HepG2 (cell line): ENCODE measurements around the gene PKMYT1. TPM values are rescaled to one million over a fixed set of nuclear protein-coding genes. Genes with fewer than 3 reads are reported as not detected.

Experiments
- ATAC-seq: fragments of 200-7000 bp; cut with Tn5 transposase; 3 replicates; pipeline ENCODE4 v1.9.1; 2020; ENCODE audit warnings: mild to moderate bottlenecking, moderate library complexity
- BruUV-seq: library from RNA; stranded (reverse); fragments of 400-500 nt; replicated peaks from 2 replicates; lab custom pipeline; 2021; lab: Mats Ljungman, UMichigan
- CTCF ChIA-PET: fragments of 300-600 bp; formaldehyde crosslinking; extraction: SDS; loops from one replicate; lab custom pipeline; 2021; ENCODE audit warnings: low total read pairs, inconsistent platforms, low intra/inter-chr PET ratio; lab: Yijun Ruan, JAX
- POLR2A ChIA-PET: fragments of 350-600 bp; sonication (Branson Sonifier 250); formaldehyde crosslinking; loops from one replicate; lab custom pipeline; 2020; ENCODE audit warnings: antibody characterized with exemption, inconsistent platforms; lab: Yijun Ruan, JAX
- DNase-seq: peaks from one replicate; pipeline ENCODE4 v3.0.0-alpha.2; 2015; ENCODE audit warnings: low spot score
- FAIRE-seq: peaks from 3 replicates; lab custom pipeline; 2011; peaks lifted over from hg19 to GRCh38; lab: Jason Lieb, UNC
- H2AFZ ChIP-seq: one replicate; pipeline ENCODE4 v1.6.1; 2011; ENCODE audit warnings: low read length, inconsistent platforms
- H3K27ac ChIP-seq: fragments of 300-600 bp; 3 replicates; pipeline ENCODE4 v1.8.0; 2011; ENCODE audit warnings: mixed run types, mild to moderate bottlenecking, mixed read lengths, low read length, inconsistent platforms; ENCODE audit not compliant: insufficient read depth; ENCODE audit errors: extremely low read length
- H3K27me3 ChIP-seq, 2 experiments: fragments of 200-600 bp in 1 of 2; 2 replicates in 1 of 2; 3 replicates in 1 of 2; pipeline versions ENCODE4 v1.6.0 to v1.8.0; 2011; ENCODE audit warnings: low read length in 2 of 2, mild to moderate bottlenecking in 2 of 2, moderate library complexity in 2 of 2, inconsistent platforms in 1 of 2; ENCODE audit not compliant: insufficient read depth in 2 of 2, control insufficient read depth in 1 of 2
- H3K36me3 ChIP-seq, 2 experiments: fragments of 200-600 bp in 1 of 2; replicated peaks in 1 of 2; 2 replicates in 1 of 2; 3 replicates in 1 of 2; pipeline versions ENCODE4 v1.5.1 to v1.8.0; 2011; ENCODE audit warnings: low read length in 2 of 2, inconsistent platforms in 1 of 2; ENCODE audit not compliant: insufficient read depth in 2 of 2, control insufficient read depth in 1 of 2
- H3K4me1 ChIP-seq: 2 replicates; pipeline ENCODE4 v1.5.1; 2012; ENCODE audit warnings: low read length, inconsistent platforms; ENCODE audit not compliant: insufficient read depth
- H3K4me2 ChIP-seq: 2 replicates; pipeline ENCODE4 v1.6.0; 2011; ENCODE audit warnings: low read depth, low read length, inconsistent platforms
- H3K4me3 ChIP-seq, 3 experiments: fragments of 200-600 bp in 1 of 3; sonication (generic), shearing (Covaris generic) in 1 of 3; replicated peaks in 1 of 3; 2 replicates each; pipeline ENCODE4 v1.5.1; 2011 to 2016; ENCODE audit warnings: low read length in 3 of 3, inconsistent platforms in 2 of 3, low read depth in 2 of 3, mild to moderate bottlenecking in 2 of 3, control low read depth in 1 of 3, mixed read lengths in 1 of 3; ENCODE audit not compliant: insufficient read depth in 1 of 3
- H3K79me2 ChIP-seq: one replicate; pipeline ENCODE4 v1.6.1; 2011; ENCODE audit warnings: low read length, inconsistent platforms; ENCODE audit not compliant: insufficient read depth
- H3K9ac ChIP-seq: 2 replicates; pipeline ENCODE4 v1.6.0; 2011; ENCODE audit warnings: mild to moderate bottlenecking, low read depth, low read length, inconsistent platforms; ENCODE audit not compliant: insufficient read depth
- H3K9me3 ChIP-seq: 2 replicates; pipeline ENCODE4 v1.5.1; 2012; ENCODE audit warnings: mild to moderate bottlenecking, low read length
- H4K20me1 ChIP-seq: 2 replicates; pipeline ENCODE4 v1.6.0; 2011; ENCODE audit warnings: inconsistent platforms, mild to moderate bottlenecking, low read length, moderate library complexity; ENCODE audit not compliant: insufficient read depth
- ATM ChIP-seq: fragments of 450-650 bp; IDR thresholded peaks from 2 replicates; pipeline ENCODE4 v1.7.1; 2017; ENCODE audit warnings: mild to moderate bottlenecking, borderline replicate concordance
- CHCHD3 ChIP-seq: sonication (generic); formaldehyde crosslinking; IDR thresholded peaks from 2 replicates; pipeline ENCODE4 v1.8.0; 2022; ENCODE audit warnings: mild to moderate bottlenecking, missing genetic modification reagents, moderate library complexity
- GLI4 ChIP-seq: sonication (generic); formaldehyde crosslinking; IDR thresholded peaks from 2 replicates; pipeline ENCODE4 v1.5.1; 2020; ENCODE audit warnings: missing genetic modification reagents, mild to moderate bottlenecking, moderate library complexity, borderline replicate concordance
- NBN ChIP-seq: fragments of 450-650 bp; conservative IDR thresholded peaks from 2 replicates; pipeline ENCODE4 v1.6.1; 2017
- NFAT5 ChIP-seq: sonication (generic); formaldehyde crosslinking; IDR thresholded peaks from 2 replicates; pipeline ENCODE4 v1.4.0; 2020; ENCODE audit warnings: missing genetic modification reagents
- NFE2 ChIP-seq: sonication (generic); formaldehyde crosslinking; IDR thresholded peaks from 2 replicates; pipeline ENCODE4 v1.4.0; 2020; ENCODE audit warnings: missing genetic modification reagents
- NFKB2 ChIP-seq: sonication (generic); formaldehyde crosslinking; IDR thresholded peaks from 2 replicates; pipeline ENCODE4 v1.4.0; 2020; ENCODE audit warnings: missing genetic modification reagents, borderline replicate concordance
- RAD51 ChIP-seq: fragments of 450-650 bp; IDR thresholded peaks from 2 replicates; pipeline ENCODE4 v1.6.1; 2016; ENCODE audit warnings: borderline replicate concordance
- SP2 ChIP-seq: sonication (generic); formaldehyde crosslinking; IDR thresholded peaks from 2 replicates; pipeline ENCODE4 v1.5.1; 2020; ENCODE audit warnings: mild to moderate bottlenecking, missing genetic modification reagents
- ZNF275 ChIP-seq: sonication (generic); formaldehyde crosslinking; IDR thresholded peaks from 2 replicates; pipeline ENCODE4 v1.8.0; 2022; ENCODE audit warnings: missing genetic modification reagents, mild to moderate bottlenecking, inconsistent platforms, borderline replicate concordance
- ZNF354B ChIP-seq: sonication (generic); formaldehyde crosslinking; IDR thresholded peaks from 2 replicates; pipeline ENCODE4 v1.8.0; 2022; ENCODE audit warnings: mild to moderate bottlenecking, missing genetic modification reagents
- ZNF44 ChIP-seq: sonication (generic); formaldehyde crosslinking; IDR thresholded peaks from 2 replicates; pipeline ENCODE4 v1.5.1; 2020; ENCODE audit warnings: mild to moderate bottlenecking, missing genetic modification reagents
- ZNF556 ChIP-seq: sonication (generic); formaldehyde crosslinking; IDR thresholded peaks from 2 replicates; pipeline ENCODE4 v1.4.0; 2020; ENCODE audit warnings: mild to moderate bottlenecking, missing genetic modification reagents, borderline replicate concordance
- ZNF766 ChIP-seq: sonication (generic); formaldehyde crosslinking; IDR thresholded peaks from 2 replicates; pipeline ENCODE4 v1.5.0; 2020; ENCODE audit warnings: missing genetic modification reagents, borderline replicate concordance
- ZSCAN25 ChIP-seq: sonication (generic); formaldehyde crosslinking; IDR thresholded peaks from 2 replicates; pipeline ENCODE4 v1.8.0; 2022; ENCODE audit warnings: mild to moderate bottlenecking, missing genetic modification reagents
- WGBS: methylation state at CpG from one replicate; pipeline ENCODE4 v1.1.6; 2017; ENCODE audit warnings: low lambda C conversion rate; 5-methylcytosine and 5-hydroxymethylcytosine counted together
- in situ Hi-C: cut with HindIII; loops from 2 replicates; pipeline ENCODE4 v1.10.0; 2017; ENCODE audit warnings: low pct_unique_long_range_greater_than_20kb; ENCODE audit not compliant: extremely low pct_ligation_motif_present
- intact Hi-C: fragments of 100-400 bp; cut with micrococcal nuclease; formaldehyde crosslinking; loops from one replicate; pipeline ENCODE4 v1.10.0; 2022; ENCODE audit not compliant: unreplicated experiment
- polyA plus RNA-seq, 8 experiments: library from polyadenylated mRNA; depleted of rRNA in 3 of 8; stranded (reverse) in 7 of 8; unstranded in 1 of 8; fragments of >200 nt; fragmentation: Illumina TruSeq in 4 of 8; extraction: Trizol in 4 of 8; gene quantifications; 2 replicates each; pipeline versions ENCODE4 v1.2.1 to v1.2.3, GENCODE V29; 2011 to 2016; ENCODE audit warnings: low read depth in 4 of 8, missing spikeins in 1 of 8, mixed read lengths in 1 of 8; ENCODE audit not compliant: insufficient read depth in 1 of 8
- total RNA-seq, 5 experiments: library from RNA; depleted of rRNA; stranded (reverse); fragments of >200 nt; fragmentation: Illumina TruSeq; extraction: Trizol; gene quantifications; 2 replicates each; pipeline ENCODE4 v1.2.3, GENCODE V29; 2016; ENCODE audit warnings: low read depth in 1 of 5
- TF ChIP-seq, protein P1 (sequence below): sonication (generic); formaldehyde crosslinking; IDR thresholded peaks from 2 replicates; pipeline ENCODE4 v1.5.1; 2020; ENCODE audit warnings: mild to moderate bottlenecking, missing genetic modification reagents

PKMYT1 gene
- total and polyA plus RNA-seq, 2 of the 13 experiments (the other 11 are each of a cell fraction or from before 2014, with no cell fraction given): 7.0 to 27.8 TPM

DNA sequence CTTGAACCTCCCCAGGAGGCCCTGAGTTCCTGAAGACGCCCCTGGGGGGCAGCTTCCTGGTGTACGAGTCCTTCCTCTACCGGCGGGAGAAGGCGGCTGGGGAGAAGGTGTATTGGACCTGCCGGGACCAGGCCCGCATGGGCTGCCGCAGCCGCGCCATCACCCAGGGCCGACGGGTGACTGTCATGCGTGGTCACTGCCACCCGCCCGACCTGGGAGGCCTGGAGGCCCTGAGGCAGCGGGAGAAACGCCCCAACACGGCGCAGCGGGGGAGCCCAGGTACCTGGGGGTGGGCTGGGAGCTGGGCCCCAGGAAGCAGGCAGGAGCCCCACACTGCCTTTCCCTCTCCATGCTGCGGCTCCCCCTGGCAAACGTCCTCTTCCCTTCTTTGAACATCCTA lies 46.5 kb downstream of the PKMYT1 start (continued):
- no peak for TF ChIP-seq ZSCAN25 (CRISPR knock-in tag)
- no peak for TF ChIP-seq NFE2 (CRISPR knock-in tag)

DNA sequence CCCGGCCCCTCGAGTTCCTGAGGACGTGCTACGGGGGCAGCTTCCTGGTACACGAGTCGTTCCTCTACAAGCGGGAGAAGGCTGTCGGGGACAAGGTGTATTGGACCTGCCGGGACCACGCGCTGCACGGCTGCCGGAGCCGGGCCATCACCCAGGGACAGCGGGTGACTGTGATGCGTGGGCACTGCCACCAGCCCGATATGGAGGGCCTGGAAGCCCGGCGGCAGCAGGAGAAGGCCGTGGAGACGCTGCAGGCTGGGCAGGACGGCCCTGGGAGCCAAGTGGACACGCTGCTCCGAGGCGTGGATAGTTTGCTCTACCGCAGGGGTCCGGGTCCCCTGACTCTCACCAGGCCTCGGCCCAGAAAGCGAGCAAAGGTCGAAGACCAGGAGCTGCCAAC lies 47.1 kb downstream of the PKMYT1 start:
- ATAC-seq (no peak), DNase-seq (no peak), FAIRE-seq (no peak)
- no peak overlapping the region for H3K9ac ChIP-seq
- no peak overlapping the region for H3K4me2 ChIP-seq
- no peaks in the 10 kb centered on the region for H3K9me3 ChIP-seq
- H3K79me2 ChIP-seq: no peaks in the 10 kb centered on the region
- no peaks in the 10 kb centered on the region for H3K27me3 ChIP-seq
- no peak overlapping the region for H3K27ac ChIP-seq
- peaks cover 8 to 16% of the 10 kb centered on the region in 2 experiments; a peak in 3 of 5 replicates for H3K36me3 ChIP-seq
- H3K4me1 ChIP-seq: no peaks in the 10 kb centered on the region
- CTCF ChIA-PET: no interaction called here
- in situ Hi-C loops (no loop called here), intact Hi-C loops (no loop called here)
- POLR2A ChIA-PET: no interaction called here
- no peak overlapping the region for H2AFZ ChIP-seq
- WGBS: 100% methylated on average over 1 of the region's 30 CpGs
- no peak overlapping the region for H3K4me3 ChIP-seq
- BruUV-seq: no TSS peak
- no peaks in the 10 kb centered on the region for H4K20me1 ChIP-seq
- no peak for TF ChIP-seq NFKB2
- no peak for TF ChIP-seq ZNF766 (CRISPR knock-in tag)
- no peak for TF ChIP-seq SP2 (CRISPR knock-in tag)
- TF ChIP-seq ZNF354B: no peak
- no peak for TF ChIP-seq GLI4 (CRISPR knock-in tag)
- no peak for TF ChIP-seq NBN
- TF ChIP-seq ZNF275 (CRISPR knock-in tag): no peak
- no peak for TF ChIP-seq ATM
- TF ChIP-seq, protein P1, sequence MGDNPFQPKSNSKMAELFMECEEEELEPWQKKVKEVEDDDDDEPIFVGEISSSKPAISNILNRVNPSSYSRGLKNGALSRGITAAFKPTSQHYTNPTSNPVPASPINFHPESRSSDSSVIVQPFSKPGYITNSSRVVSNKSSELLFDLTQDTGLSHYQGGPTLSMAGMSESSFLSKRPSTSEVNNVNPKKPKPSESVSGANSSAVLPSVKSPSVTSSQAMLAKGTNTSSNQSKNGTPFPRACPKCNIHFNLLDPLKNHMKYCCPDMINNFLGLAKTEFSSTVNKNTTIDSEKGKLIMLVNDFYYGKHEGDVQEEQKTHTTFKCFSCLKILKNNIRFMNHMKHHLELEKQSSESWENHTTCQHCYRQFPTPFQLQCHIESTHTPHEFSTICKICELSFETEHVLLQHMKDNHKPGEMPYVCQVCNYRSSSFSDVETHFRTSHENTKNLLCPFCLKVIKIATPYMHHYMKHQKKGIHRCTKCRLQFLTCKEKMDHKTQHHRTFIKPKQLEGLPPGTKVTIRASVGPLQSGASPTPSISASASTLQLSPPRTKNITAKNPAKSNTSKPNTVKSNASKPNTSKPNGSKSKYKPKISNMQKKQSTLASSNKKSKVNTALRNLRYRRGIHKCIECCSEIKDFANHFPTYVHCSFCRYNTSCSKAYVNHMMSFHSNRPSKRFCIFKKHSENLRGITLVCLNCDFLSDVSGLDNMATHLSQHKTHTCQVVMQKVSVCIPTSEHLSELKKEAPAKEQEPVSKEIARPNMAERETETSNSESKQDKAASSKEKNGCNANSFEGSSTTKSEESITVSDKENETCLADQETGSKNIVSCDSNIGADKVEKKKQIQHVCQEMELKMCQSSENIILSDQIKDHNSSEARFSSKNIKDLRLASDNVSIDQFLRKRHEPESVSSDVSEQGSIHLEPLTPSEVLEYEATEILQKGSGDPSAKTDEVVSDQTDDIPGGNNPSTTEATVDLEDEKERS: no peak
- no peak for TF ChIP-seq ZNF44 (CRISPR knock-in tag)
- TF ChIP-seq ZNF556: no peak
- TF ChIP-seq RAD51: no peak
- TF ChIP-seq CHCHD3 (CRISPR knock-in tag): no peak
- no peak for TF ChIP-seq NFAT5 (CRISPR knock-in tag)
